Stimulated activated CD8-positive, alpha-beta memory T cell treated with anti-CD3 and anti-CD28 coated beads, Interleukin-4, amount 100 ng/mL, for 48 hours (primary cell): ENCODE results near the gene PAPSS1.
A peak's percentile ranks its signal among the peaks of the same experiment; 100 is the strongest.
"Not testable (repeated sequence)": the region's sequence is repeated elsewhere in the genome, so short reads cannot be mapped to it uniquely, and the experiment has no call there.

ENCODE experiments used
- DNase-seq: peaks from one replicate; pipeline ENCODE4 v3.0.0-alpha.2; 2020

The PAPSS1 gene

GRCh38 chr4:107725281-107725859, 5.3 kb upstream of the PAPSS1 start:
- DNase-seq: no peak

- DNase-seq: not testable (repeated sequence)
Measured at GRCh38 chr4:107723331-107723730, 3.3 kb upstream of the PAPSS1 start.

GRCh38 chr4:107721436-107722100, 1.5 kb upstream of the PAPSS1 start:
- peak; percentile 66 for DNase-seq

GRCh38 chr4:107719207-107719921, 670 bp downstream of the PAPSS1 start:
- DNase-seq: peak; percentile 60

GRCh38 chr4:107718351-107718965, 1.6 kb downstream of the PAPSS1 start:
- no peak for DNase-seq

- no peak for DNase-seq
Measured at GRCh38 chr4:107714256-107714655, 5.8 kb downstream of the PAPSS1 start.

- DNase-seq: no peak
Measured at GRCh38 chr4:107712236-107712635, 7.8 kb downstream of the PAPSS1 start.

- no peak for DNase-seq
Measured at GRCh38 chr4:107711831-107712230, 8.2 kb downstream of the PAPSS1 start.

- no peak for DNase-seq
Measured at GRCh38 chr4:107710493-107711459, 9.3 kb downstream of the PAPSS1 start.

GRCh38 chr4:107709916-107710315, 10.1 kb downstream of the PAPSS1 start:
- no peak for DNase-seq

- DNase-seq: no peak
Measured at GRCh38 chr4:107708225-107708624, 11.8 kb downstream of the PAPSS1 start.

GRCh38 chr4:107705742-107706556, 14.1 kb downstream of the PAPSS1 start:
- no peak for DNase-seq

- DNase-seq: no peak
Measured at GRCh38 chr4:107701565-107701964, 18.5 kb downstream of the PAPSS1 start.

- DNase-seq: no peak
Measured at GRCh38 chr4:107699466-107700206, 20.4 kb downstream of the PAPSS1 start.

GRCh38 chr4:107696187-107696586, 23.8 kb downstream of the PAPSS1 start:
- not testable (repeated sequence) for DNase-seq

- no peak for DNase-seq
Measured at GRCh38 chr4:107693132-107693531, 26.9 kb downstream of the PAPSS1 start.

GRCh38 chr4:107692202-107692601, 27.8 kb downstream of the PAPSS1 start:
- no peak for DNase-seq

- DNase-seq: no peak
Measured at GRCh38 chr4:107691378-107691777, 28.7 kb downstream of the PAPSS1 start.

GRCh38 chr4:107689912-107690587, 30.0 kb downstream of the PAPSS1 start:
- no peak for DNase-seq

GRCh38 chr4:107688421-107688820, 31.6 kb downstream of the PAPSS1 start:
- DNase-seq: no peak
